ENCODE data around the gene HTR3E.
"Not testable (repeated sequence)": the region's sequence is repeated elsewhere in the genome, so short reads cannot be mapped to it uniquely, and the experiment has no call there.

HTR3E gene, protein sequence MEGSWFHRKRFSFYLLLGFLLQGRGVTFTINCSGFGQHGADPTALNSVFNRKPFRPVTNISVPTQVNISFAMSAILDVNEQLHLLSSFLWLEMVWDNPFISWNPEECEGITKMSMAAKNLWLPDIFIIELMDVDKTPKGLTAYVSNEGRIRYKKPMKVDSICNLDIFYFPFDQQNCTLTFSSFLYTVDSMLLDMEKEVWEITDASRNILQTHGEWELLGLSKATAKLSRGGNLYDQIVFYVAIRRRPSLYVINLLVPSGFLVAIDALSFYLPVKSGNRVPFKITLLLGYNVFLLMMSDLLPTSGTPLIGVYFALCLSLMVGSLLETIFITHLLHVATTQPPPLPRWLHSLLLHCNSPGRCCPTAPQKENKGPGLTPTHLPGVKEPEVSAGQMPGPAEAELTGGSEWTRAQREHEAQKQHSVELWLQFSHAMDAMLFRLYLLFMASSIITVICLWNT

DNA sequence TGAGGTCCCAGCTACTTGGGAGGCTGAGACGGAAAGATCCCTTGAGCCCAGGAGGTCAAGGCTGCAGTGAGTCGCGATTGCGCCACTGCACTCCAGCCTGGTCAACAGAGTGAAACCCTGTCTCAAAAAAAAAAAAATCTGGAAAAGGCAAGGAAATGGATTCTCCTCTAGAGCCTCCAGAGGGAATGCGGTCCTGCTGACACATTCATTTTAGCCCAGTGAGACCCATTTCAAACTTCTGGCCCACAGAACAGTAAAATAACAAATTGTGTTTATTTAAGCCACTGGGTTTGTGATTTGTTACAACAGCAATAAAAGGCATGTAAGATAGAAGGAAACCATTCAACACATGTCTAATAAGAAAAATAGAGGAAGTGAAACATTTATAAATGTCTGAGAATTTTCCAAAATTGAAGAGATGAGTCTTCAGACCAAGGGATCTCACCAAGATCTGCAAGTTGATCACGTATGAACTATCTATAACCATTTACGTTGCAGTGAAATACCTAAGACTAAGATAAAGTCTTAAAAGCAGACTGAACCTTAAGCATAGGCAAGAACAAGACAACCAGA lies at the start of gene HTR3E:
Gene HTR3E, plus strand, starts transcription at position 254 of the 573 bp plus-strand sequence. CDS start 466 bp downstream, outside the sequence.
- DNase-seq: no peak

DNA sequence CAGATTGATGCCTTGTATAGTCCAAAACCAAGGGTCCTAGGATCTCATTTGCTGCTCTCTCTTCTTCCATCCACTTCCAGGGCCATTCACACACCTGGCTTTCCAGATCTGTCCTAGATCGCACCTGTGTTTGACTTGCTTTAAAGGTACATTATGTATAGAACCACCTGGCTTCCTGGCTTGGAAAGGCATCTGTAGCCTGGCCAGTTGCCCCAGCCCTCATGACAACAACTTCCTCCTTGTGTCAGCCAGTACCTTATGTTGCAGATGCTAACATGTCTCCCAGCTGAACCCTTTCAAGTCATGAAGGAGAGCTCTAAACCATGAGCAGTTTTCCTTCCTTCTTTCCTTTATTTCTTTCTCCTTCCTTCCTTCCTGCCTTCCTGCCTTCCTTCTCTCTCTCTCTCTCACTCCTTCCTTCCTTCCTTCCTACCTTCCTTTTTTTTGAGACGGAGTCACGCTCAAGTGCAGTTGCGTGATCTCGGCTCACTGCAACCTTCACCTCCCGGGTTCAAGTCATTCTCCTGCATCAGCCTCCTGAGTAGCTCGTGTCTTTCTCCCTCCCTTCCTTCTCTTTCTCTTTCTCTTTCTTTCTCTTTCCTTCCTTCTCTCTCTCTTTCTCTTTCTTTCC lies 46.5 kb upstream of the HTR3E start:
- DNase-seq: no peak

DNA sequence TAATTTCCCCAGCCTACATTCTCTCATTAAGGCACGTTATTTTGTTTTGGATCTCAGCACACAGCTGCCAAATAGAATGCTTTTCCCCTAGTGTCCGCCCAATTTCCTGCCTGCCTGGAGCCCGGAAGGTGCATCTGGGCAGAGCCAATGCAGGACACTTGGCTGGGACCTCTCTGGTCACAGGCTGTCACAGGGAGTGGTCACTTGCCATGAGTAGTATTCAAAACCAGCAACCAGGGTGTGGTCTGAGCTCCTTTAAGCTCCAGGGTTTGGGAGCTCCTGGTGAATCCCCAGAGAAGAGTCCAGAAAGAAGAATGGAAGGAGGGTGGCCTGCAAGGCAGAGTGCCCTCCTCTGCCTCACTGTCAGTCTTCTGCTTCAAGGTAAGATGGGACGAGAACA lies 44.1 kb upstream of the HTR3E start, which contains the start of gene HTR3C:
Gene HTR3C, plus strand, starts transcription at position 281 of the 400 bp plus-strand sequence. Its CDS starts 34 bp downstream, at position 315.
- no peak for DNase-seq

DNA sequence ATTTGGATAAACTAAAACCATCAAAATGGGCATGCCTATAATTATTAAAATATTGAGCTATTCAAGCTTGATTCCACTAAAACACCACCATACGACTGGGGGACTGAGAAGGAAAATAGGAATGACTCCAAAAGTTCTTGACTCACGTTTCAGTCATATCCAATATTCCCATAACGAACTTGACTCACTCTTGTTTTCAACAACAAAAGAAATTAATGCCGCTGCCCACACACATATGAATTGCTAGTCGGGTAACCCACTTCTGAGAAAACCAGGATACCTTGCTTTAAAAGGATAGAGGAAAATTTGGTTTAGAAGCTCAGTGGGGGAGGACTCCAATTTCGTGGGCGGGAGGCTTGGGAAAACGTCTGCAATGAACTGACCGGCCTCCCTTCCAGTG lies 38.8 kb upstream of the HTR3E start:
- DNase-seq: no peak

DNA sequence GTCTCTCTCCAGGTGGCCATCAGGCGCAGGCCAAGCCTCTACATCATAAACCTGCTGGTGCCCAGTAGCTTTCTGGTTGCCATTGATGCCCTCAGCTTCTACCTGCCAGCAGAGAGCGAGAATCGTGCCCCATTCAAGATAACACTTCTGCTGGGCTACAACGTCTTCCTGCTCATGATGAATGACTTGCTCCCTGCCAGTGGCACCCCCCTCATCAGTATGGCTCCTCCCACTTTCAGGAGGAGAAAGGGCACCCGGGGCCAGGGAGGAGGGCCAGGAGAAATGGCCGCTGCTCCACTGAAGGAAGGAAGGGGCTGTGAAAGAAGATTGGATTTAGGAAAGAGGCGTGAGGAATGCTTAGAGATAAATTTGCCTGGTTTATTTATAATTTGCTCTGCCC lies 37.4 kb upstream of the HTR3E start:
- DNase-seq: no peak

DNA sequence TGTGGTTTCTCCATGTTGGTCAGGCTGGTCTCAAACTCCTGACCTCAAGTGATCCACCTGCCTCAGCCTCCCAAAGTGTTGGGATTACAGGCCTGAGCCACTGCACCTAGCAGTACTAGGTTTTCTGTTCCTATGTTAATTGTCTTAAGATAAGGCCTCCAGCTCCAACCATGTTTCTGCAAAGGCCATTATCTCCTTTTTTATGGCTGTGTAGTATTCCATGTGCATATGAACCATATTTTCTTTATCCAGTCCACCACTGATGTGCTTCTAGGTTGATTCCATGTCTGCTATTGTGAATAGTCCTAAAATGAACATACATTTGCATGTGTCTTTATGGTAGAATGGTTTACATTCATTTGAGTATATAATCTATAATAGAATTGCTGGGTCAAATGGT lies 34.2 kb upstream of the HTR3E start:
- DNase-seq: no peak

DNA sequence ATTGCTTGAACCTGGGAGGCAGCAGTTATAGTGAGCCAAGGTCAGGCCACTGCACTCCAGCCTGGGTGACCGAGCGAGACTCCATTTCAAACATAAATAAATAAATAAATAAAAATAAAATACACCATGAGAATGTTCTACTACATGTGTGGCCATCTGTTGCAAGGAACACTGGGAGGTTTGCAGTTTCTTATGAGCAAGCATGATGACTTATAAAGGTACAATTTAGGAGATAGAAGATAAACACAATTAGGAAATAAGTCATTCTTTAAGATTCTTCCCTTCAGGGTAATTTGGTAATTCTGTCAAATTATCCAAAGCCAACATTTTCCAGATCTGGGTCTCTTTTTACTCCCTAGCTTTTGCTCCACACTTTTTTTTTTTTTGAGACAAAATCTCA lies 30.7 kb upstream of the HTR3E start:
- DNase-seq: no peak

DNA sequence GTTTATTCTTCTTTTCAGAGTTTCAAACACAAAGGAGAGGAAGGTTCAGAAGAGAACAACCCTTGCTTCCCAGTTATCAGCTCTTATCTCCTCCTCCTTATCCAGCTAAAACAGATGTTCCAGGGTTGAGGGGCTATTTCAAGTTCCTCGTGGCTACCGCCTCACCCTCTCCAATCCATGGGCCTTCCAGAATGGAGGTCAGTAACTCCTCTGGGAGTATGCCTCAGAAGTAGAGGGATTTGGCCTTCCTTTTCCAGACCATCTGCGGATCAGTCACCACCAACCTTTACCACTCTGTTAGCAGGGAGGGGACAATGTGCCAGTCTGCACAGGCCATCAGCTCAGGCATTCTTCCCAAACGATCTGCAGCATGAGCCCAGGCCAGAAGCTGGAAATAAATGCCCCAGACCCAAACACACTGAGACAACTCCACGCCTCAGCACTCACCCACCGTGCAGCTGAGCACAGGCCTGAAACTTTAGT lies 29.2 kb upstream of the HTR3E start:
- no peak for DNase-seq

DNA sequence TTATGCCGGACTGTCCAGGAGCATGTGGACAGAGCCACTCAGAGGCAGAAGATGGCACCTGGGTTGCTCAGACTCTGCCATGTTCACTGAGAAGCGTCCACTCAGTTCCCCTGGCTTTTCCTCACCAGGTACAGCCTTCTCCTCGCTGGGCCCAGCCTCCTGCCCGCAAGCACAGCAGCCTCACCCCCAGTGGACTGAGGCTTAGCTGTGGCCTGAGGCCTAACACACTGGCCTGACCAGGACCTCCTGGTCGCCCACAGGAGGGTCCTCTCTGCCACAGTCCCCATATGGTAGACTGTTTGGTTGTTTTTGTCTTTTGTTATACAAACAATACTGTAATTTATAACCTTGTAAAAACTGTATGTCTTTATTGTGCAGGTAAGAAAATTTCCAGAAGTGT lies 28.5 kb upstream of the HTR3E start:
- DNase-seq: no peak

DNA sequence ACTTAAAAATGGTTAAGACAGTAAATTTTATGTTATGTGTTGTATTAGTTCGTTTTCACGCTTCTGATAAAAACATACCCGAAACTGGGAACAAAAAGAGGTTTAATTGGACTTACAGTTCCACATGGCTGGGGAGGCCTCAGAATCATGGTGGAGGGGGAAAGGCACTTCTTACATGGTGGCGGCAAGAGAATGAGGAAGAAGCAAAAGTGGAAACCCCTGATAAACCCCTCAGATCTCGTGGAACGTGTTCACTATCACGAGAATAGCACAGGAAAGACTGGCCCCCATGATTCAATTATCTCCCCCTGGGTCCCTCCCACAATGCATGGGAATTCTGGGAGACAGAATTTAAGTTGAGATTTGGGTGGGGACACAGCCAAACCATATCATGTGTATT lies 25.7 kb upstream of the HTR3E start:
- not testable (repeated sequence) for DNase-seq

DNA sequence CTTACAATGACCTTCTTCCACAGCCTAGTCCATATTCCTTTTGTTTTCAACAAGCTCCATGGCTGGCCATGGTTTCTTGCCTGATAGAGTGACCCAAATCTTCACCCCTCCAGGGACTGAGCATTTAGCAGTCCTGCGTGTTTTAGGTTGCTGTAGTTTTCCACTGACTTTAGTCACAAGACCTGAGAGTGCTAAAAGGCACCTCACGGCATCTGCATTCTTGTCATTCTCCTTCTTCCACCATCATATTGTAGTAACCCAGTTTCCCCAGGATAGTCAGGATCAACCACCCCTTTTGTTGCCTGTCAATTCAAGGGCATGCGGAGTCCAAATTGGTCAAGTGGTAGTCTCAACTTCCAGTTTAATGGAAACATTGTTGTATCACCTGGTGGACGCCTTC lies 23.2 kb upstream of the HTR3E start:
- no peak for DNase-seq

DNA sequence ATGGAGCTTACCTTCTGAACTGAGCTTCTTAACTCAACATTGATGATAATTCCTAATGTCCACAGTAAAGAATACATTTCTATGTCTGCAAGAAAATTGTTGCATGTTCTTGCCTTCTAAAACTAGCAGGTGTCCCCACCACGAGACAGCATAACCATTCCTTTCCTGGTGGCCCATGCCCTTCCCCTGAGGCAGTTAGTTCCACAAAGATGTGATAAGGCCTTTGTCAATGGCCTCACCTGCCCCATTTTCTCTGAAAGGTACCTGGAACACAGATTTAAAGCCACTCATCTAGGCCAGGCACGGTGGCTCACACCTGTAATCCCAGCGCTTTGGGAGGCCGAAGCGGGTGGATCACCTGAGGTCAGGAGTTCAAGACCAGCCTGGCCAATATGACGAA lies 21.0 kb upstream of the HTR3E start:
- no peak for DNase-seq

DNA sequence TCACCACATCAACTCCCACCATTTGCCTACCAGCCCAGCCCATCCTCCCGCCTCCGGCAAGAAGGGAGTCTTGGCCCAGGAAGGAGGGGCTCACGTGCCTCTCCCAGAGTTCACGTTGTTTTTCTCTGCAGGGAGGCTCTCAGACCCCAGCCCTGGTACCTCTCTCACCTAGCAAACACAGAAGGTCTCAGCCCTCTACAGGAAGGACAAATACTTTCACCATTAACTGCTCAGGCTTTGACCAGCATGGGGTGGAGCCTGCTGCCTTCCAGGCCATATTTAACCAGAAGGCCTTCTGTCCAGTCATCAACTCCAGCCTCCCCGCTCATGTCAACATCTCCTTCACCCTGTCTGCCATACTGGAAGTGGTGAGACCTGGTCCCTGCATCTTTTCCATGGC lies 19.0 kb upstream of the HTR3E start:
- no peak for DNase-seq

DNA sequence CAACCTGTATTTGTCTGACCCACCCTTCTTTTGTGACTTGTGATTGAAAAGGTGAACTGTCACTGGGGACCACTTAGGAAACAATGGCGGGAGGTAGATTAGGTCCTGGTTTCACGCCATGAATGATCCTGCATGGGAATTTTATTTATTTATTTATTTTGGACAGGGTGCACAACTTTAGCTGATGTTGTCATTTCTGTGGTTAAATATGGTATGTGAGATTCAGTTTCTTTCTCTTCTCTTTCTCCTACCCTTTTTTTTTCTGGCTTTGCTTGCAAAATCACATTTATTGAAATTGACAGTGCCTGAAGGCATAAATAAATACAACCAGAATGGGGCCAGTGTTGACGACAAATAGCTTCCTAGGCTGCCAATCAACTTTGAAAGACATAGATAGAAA lies 18.0 kb upstream of the HTR3E start:
- no peak for DNase-seq

DNA sequence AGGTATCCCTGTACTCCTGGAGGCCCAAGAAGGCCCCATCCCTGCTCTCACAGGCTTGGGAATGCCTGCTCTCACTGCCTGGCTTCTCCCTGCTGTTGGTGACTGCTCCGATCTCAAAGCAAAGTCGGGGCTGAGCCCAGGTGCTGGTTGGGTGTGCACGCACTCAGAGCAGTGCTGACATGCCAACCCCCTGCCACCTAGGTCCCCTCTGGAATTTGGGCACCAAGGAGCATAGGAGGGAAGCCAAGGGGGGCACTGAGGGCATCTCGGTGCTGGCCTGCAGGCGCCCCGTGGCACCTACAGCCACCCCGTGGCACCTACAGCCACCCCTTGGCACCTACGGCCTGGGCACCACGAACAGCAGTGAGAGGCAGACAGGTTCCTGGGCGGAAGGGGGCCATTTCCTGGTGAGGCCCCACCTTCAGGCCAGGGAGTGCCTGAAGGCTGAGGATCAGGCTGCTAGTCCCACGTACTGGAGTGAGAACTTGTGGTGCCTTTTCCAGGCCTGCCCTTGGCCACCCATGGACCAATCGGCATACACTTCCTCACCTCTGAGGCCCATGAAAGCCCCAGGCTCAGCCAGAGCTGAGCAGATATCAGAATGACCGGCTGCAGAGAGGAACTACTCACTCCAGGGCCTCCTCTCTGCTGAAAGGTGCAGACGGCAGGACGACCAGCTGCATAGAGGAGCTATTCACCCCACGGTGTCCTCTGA lies 15.6 kb upstream of the HTR3E start:
- no peak for DNase-seq

DNA sequence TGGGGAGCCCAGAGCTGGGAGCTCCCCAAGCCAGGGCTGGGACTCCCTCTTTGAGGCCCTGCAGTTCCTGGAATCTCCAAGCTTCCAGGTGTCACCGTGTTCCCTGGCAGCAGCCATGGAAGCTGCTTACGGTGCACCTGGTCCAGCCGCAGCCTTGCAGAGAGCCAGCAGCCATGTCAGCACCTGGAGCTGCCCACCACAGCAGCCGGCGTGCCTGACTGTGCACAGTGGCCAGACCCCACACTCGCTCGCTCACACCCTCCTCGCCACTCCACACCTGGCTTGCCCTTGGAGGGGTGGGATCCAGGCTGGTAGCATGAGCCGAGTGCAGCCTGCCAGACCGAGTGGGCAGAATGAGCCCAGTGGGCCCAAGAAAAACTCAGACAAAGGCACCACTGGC lies 14.8 kb upstream of the HTR3E start:
- no peak for DNase-seq

DNA sequence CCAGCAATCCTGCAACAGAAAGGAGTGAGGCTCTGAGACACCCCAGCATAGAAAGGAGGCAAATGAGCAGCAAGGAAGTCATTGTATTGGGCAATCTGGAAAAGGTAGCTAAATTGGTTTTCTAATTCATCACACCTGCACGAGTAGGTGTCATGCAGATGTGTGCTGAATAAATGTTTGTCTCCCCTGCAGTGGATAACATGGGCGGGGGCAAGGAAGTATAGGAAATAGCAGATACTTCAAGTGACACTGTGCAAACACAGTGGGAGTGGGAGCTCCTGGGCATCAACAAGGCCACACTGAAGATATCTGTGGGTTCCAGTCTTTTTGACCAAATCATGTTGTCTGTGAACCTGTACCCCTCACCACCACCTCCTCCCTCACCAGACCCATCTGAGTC lies 14.4 kb upstream of the HTR3E start:
- DNase-seq: no peak

DNA sequence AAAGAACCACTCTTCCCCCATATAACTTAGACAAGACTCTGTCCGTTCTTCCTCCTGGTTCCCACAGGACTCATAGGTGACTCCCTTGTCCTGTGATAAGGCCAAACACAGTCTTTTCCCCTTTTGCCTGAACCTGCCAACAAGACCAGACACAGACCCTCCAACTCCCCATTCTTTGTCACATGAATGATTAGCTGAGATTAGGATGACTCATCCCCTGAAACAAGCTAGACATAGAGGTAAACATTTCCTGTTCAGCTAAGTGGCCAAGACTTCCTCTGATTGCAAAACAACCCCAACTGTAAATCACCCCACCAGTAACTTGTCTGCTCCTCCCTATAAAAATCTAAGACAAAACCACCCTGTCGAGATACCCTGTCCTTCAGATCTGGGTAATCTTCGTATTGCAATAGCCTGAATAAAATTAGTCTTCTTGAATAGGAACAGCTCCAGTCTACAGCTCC lies 11.4 kb upstream of the HTR3E start:
- no peak for DNase-seq

DNA sequence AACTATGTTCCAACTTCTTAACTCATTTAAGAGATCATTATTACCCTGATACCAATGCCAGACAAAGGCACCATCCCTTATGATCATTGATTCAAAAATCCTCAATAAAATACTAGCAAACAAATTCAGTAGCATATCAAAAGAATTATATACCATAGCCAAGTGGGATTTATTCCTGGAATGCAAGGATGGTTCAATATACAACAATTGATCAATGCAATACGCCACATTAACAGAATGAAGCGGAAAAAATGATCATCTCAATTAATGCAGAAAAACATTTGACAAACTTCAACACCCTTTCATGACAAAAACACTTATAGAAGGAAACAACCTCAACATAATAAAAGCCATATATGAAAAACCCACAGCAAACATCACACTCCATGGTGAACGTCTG lies 4.7 kb upstream of the HTR3E start:
- no peak for DNase-seq

DNA sequence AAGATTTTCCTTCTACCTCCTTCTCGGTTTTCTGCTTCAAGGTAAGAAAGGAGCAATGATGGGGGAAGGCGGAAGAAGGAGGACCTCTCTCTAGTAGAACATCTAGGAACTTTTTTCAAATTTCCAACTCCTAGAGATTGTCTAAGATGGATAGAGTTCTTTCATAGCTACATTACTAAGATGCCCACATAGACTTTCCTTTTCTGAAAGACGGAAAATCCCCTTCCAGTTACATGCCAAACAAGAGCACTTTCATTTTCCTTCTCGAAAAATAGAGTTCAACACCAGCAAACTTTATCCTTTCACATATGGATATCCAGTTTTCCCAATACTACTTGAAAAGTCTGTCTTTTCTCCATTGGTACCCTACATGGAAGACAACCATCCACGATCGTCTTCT lies 692 bp downstream of the HTR3E start:
- no peak for DNase-seq

DNA sequence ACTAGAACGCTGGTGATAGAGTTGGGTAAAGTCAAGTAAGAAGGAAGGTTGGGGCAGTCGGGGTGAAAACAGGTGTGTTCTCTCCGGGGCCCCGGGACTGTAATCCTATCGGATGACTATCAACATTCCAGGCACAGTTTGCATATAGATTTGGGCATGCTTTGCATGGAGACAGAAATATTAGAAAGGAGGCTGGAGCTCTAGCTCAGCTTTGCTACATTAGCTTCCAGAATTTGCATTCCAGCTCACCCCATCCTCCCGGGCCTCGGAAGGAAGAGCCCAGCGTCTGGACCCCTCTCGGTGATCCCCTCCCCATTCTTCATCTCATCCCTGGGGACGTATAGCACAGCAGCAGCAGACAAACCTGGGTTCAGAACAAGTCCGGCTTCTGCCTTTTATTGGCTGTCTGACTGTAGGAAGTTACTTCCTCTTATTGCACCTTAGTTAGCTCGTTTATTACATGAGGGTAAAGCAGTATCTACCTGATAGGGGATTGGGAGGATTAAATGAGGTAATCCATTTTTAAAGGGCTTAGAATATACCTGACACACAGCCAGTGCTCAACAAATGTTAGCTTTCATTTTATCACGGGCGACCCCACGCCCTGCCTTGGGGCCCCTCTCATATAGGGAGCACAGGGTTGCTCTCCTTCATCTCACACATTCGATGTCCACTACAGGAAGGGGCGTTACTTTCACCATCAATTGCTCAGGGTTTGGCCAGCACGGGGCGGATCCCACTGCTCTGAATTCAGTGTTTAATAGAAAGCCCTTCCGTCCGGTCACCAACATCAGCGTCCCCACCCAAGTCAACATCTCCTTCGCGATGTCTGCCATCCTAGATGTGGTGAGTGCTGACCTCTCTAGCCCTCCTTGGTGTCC lies 3.2 kb downstream of the HTR3E start:
- no peak for DNase-seq

DNA sequence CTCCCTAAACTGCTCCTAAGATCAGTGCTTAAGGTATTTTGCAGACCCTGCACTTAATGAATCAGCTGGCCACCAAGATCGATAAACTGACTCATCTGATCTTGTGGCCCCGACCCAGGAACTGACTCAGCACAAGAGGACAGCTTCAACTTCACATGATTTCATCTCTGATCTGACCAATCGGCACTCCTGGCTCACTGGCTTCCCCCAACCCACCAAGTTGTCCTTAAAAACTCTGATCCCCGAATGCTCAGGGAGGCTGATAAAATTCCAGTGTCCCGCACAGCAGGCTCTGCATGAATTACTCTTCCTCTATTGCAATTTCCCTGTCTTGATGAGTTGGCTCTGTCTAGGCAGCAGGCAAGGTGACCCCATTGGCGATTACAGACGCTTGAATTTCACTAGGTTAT lies 13.5 kb downstream of the HTR3E start:
- no peak for DNase-seq

Data from activated CD4-positive, alpha-beta T cell treated with anti-CD3 and anti-CD28 coated beads, Interleukin-2, amount 50 U/mL, for 48 hours (primary cell).